A549 (cell line): ENCODE data around the gene PRAC1. TPM values are rescaled to one million over a fixed set of nuclear protein-coding genes. Genes with fewer than 3 reads are reported as not detected.

Source experiments
- ATAC-seq, 2 experiments: fragments of 200-7000 bp in 1 of 2; fragments of >200 bp in 1 of 2; cut with Nextera tagmentation in 1 of 2; cut with Tn5 transposase in 1 of 2; 3 replicates each; pipeline versions ENCODE4 v1.8.0 to v1.9.1; 2018 to 2020; ENCODE audit warnings: mild to moderate bottlenecking in 1 of 2, moderate library complexity in 1 of 2
- CTCF ChIA-PET: fragments of 300-600 bp; sonication (Branson Sonifier 250); formaldehyde crosslinking; extraction: SDS; loops from one replicate; lab custom pipeline; 2021; ENCODE audit warnings: antibody characterized with exemption, inconsistent platforms; lab: Yijun Ruan, JAX
- POLR2A ChIA-PET: fragments of 350-600 bp; formaldehyde crosslinking; extraction: SDS; loops from one replicate; lab custom pipeline; 2021; ENCODE audit warnings: antibody characterized with exemption, inconsistent platforms; lab: Yijun Ruan, JAX
- DNase-seq, 2 experiments: peaks; one replicate each; pipeline versions ENCODE4 v3.0.0 to v3.0.0-alpha.2; 2011 to 2016; ENCODE audit warnings: low read depth in 1 of 2, low spot score in 1 of 2
- FAIRE-seq: peaks from 2 replicates; lab custom pipeline; 2011; peaks lifted over from hg19 to GRCh38; lab: Jason Lieb, UNC
- H3K27ac ChIP-seq, 2 experiments: fragments of >200 bp; sonication (Bioruptor Twin); formaldehyde crosslinking; 3 replicates each; pipeline ENCODE4 v1.5.1; 2016 to 2017
- H3K4me1 ChIP-seq: fragments of >200 bp; sonication (Bioruptor Twin); formaldehyde crosslinking; 3 replicates; pipeline ENCODE4 v1.6.1; 2016
- H3K4me2 ChIP-seq: fragments of >200 bp; sonication (Bioruptor Twin); formaldehyde crosslinking; 3 replicates; pipeline ENCODE4 v1.6.1; 2016
- H3K4me3 ChIP-seq: fragments of >200 bp; sonication (Bioruptor Twin); formaldehyde crosslinking; 3 replicates; pipeline ENCODE4 v1.5.1; 2016
- H3K9me3 ChIP-seq: fragments of >200 bp; sonication (Bioruptor Twin); formaldehyde crosslinking; 3 replicates; pipeline ENCODE4 v1.6.1; 2016
- CBX2 ChIP-seq: fragments of 200-600 bp; sonication (generic); IDR thresholded peaks from 2 replicates; pipeline ENCODE4 v1.6.1; 2016; ENCODE audit warnings: low read depth, mild to moderate bottlenecking, borderline replicate concordance
- CTCF ChIP-seq: fragments of >200 bp; sonication (Bioruptor Twin); formaldehyde crosslinking; IDR thresholded peaks from 3 replicates; pipeline ENCODE4 v1.5.1; 2016
- E2F6 ChIP-seq: IDR thresholded peaks from 2 replicates; pipeline ENCODE4 v1.6.1; 2012; ENCODE audit warnings: low read depth, borderline replicate concordance
- EHF ChIP-seq: fragments of 250-450 bp; sonication (Bioruptor Pico); IDR thresholded peaks from 2 replicates; pipeline ENCODE4 v1.5.0; 2020; ENCODE audit warnings: mild to moderate bottlenecking
- ELK1 ChIP-seq: fragments of 150-350 bp; IDR thresholded peaks from 2 replicates; pipeline ENCODE4 v1.6.1; 2014; ENCODE audit warnings: low read depth, mild to moderate bottlenecking, low read length
- ESRRA ChIP-seq: fragments of 150-350 bp; IDR thresholded peaks from 2 replicates; pipeline ENCODE4 v1.6.1; 2014; ENCODE audit warnings: mild to moderate bottlenecking, low read length, borderline replicate concordance
- FOXS1 ChIP-seq: fragments of 250-450 bp; sonication (Bioruptor Pico); IDR thresholded peaks from 2 replicates; pipeline ENCODE4 v1.5.0; 2020; ENCODE audit warnings: mild to moderate bottlenecking, moderate library complexity
- HDAC2 ChIP-seq: fragments of 200-600 bp; sonication (generic); IDR thresholded peaks from 2 replicates; pipeline ENCODE4 v1.6.1; 2016
- HEYL ChIP-seq: fragments of 250-450 bp; sonication (Bioruptor Pico); IDR thresholded peaks from 2 replicates; pipeline ENCODE4 v1.8.0; 2021; ENCODE audit warnings: mild to moderate bottlenecking, moderate library complexity
- HMGXB4 ChIP-seq: fragments of 250-450 bp; sonication (Bioruptor Pico); IDR thresholded peaks from 2 replicates; pipeline ENCODE4 v1.5.0; 2021; ENCODE audit warnings: mild to moderate bottlenecking, moderate library complexity, borderline replicate concordance
- HOXA7 ChIP-seq: fragments of 250-450 bp; sonication (Bioruptor Pico); IDR thresholded peaks from 2 replicates; pipeline ENCODE4 v1.5.0; 2020; ENCODE audit warnings: mild to moderate bottlenecking, moderate library complexity
- JUNB ChIP-seq: fragments of >200 bp; sonication (Bioruptor Twin); formaldehyde crosslinking; IDR thresholded peaks from 2 replicates; pipeline ENCODE4 v1.6.1; 2016
- PHF8 ChIP-seq: fragments of 200-600 bp; sonication (generic); IDR thresholded peaks from 2 replicates; pipeline ENCODE4 v1.6.1; 2016; ENCODE audit warnings: low read depth, mild to moderate bottlenecking, antibody characterized with exemption, moderate library complexity, borderline replicate concordance
- POLR2A ChIP-seq: IDR thresholded peaks from 2 replicates; pipeline ENCODE4 v1.6.1; 2012; ENCODE audit warnings: mild to moderate bottlenecking, low read length
- RAD21 ChIP-seq, 2 experiments: fragments of >200 bp in 1 of 2; sonication (Bioruptor Twin) in 1 of 2; formaldehyde crosslinking in 1 of 2; IDR thresholded peaks in 1 of 2; conservative IDR thresholded peaks in 1 of 2; 2 replicates in 1 of 2; 3 replicates in 1 of 2; pipeline ENCODE4 v1.6.1; 2012 to 2018; ENCODE audit warnings: inconsistent platforms in 1 of 2
- RARB ChIP-seq: fragments of 250-450 bp; sonication (Bioruptor Pico); IDR thresholded peaks from 2 replicates; pipeline ENCODE4 v1.8.0; 2021; ENCODE audit warnings: mild to moderate bottlenecking, moderate library complexity
- SMC3 ChIP-seq: fragments of >200 bp; sonication (Bioruptor Twin); formaldehyde crosslinking; IDR thresholded peaks from 3 replicates; pipeline ENCODE4 v1.6.1; 2018; ENCODE audit warnings: inconsistent platforms
- TFCP2L1 ChIP-seq: fragments of 250-450 bp; sonication (Bioruptor Pico); IDR thresholded peaks from 2 replicates; pipeline ENCODE4 v1.5.0; 2021; ENCODE audit warnings: mild to moderate bottlenecking
- ZNF302 ChIP-seq: fragments of 250-450 bp; sonication (Bioruptor Pico); IDR thresholded peaks from 2 replicates; pipeline ENCODE4 v1.9.0; 2021; ENCODE audit warnings: inconsistent platforms, mild to moderate bottlenecking, moderate library complexity
- WGBS: methylation state at CpG from one replicate; pipeline ENCODE4 v1.1.6; 2017; ENCODE audit errors: missing lambda C conversion rate; 5-methylcytosine and 5-hydroxymethylcytosine counted together
- polyA plus RNA-seq, 4 experiments: library from polyadenylated mRNA; depleted of rRNA in 3 of 4; stranded (reverse); fragments of >200 nt; fragmentation: RNase III in 1 of 4; extraction: RNeasy Plus Mini Kit Qiagen cat#74134 plus additional on column Dnase treatment in 1 of 4; gene quantifications; 2 replicates in 3 of 4; 3 replicates in 1 of 4; pipeline ENCODE4 v1.2.3, GENCODE V29; 2011 to 2017
- TF ChIP-seq, protein P1 (sequence below): fragments of >200 bp; sonication (Bioruptor Twin); formaldehyde crosslinking; IDR thresholded peaks from 2 replicates; pipeline ENCODE4 v1.6.1; 2016
- TF ChIP-seq, protein P2 (sequence below): fragments of 250-450 bp; sonication (Bioruptor Pico); IDR thresholded peaks from 2 replicates; pipeline ENCODE4 v1.5.0; 2020; ENCODE audit warnings: low read depth, mild to moderate bottlenecking, moderate library complexity
- TF ChIP-seq, protein P3 (sequence below): fragments of 450-650 bp; IDR thresholded peaks from 2 replicates; pipeline ENCODE4 v1.6.1; 2014; ENCODE audit warnings: antibody characterized with exemption

The PRAC1 gene
- polyA plus RNA-seq, 2 of the 4 experiments (the other 2 are of a cell fraction): not detected

DNA sequence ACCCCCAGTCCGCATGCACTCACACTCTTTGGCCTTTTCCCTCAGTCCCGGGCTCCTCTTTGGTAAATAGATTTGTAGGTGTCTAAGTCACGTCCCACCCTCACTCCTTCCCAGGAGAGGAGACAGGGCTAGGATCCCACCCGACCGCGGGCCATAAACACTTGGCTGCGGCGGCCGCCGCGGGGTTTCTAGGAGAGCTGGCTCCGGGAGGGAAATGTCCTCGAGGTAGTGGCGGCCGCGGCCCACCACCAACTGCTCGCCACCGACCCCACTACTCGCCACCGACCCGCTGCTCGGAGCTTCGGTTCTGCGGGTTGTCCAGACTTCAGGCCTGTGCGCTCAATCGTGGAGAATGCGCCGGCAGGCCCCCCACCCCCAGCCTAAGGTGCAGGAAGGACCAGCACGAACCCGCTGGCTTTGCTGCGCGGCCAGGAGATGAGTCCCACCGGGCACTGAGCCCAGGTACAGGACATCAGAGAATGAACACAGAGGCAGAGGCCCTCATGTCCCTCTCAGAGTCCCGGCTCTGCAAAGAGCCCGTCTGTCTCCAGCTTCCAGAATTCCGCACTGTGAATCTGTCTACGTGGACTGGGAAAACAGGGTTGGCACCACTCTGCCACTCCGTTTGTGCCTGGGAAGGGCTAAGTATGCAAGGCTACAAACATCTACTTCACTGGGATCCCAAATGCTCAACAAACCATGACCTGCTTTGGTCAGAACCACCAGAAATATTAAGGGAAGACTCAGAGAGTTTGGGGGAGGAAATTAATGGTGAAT, 3.2 kb upstream of the PRAC1 start:
- FAIRE-seq (no peak), DNase-seq (no peak), ATAC-seq (no peak)
- ChIA-PET CTCF (interaction anchor here (0.6 to 33.0 kb wide), 38 partner anchors 9 to 590 kb away, joined by 3 to 852 read pairs (median 7); partner anchors contain the start of genes CALCOCO2 and TTLL6), POLR2A (interaction anchor here (1.8 kb wide), 1 partner anchor 66 kb away, joined by 7 read pairs; no protein-coding TSS in a partner anchor)
- TF ChIP-seq CBX2 (no peak), FOXS1 (CRISPR knock-in tag) (peak; percentile 99)
- 92% methylated on average over 38 of the region's 38 CpGs for WGBS
- H3K27ac ChIP-seq: no peak overlapping the region
- no peaks in the 10 kb centered on the region for H3K9me3 ChIP-seq
- no peak overlapping the region for H3K4me3 ChIP-seq
- H3K4me1 ChIP-seq: peaks cover 14% of the 10 kb centered on the region
- H3K4me2 ChIP-seq: no peak overlapping the region

GRCh38 chr17:48725004-48725287, 2.6 kb upstream of the PRAC1 start:
- no peak for ATAC-seq
- Histone ChIP-seq H3K4me1 (peaks cover 14% of the 10 kb centered on the region), H3K4me3 (no peak overlapping the region), H3K27ac (0 out of 6 replicates have a peak overlapping the region, but pooled peaks of 1 of the 2 experiments have one; percentile 13), H3K9me3 (no peaks in the 10 kb centered on the region), H3K4me2 (no peak overlapping the region)
- 68% methylated on average over 16 of the region's 16 CpGs for WGBS
- TF ChIP-seq, protein P1, sequence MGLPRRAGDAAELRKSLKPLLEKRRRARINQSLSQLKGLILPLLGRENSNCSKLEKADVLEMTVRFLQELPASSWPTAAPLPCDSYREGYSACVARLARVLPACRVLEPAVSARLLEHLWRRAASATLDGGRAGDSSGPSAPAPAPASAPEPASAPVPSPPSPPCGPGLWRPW: no peak
- TF ChIP-seq HDAC2 (no peak), RARB (CRISPR knock-in tag) (no peak), CBX2 (no peak), E2F6 (no peak), HEYL (CRISPR knock-in tag) (no peak), RAD21 (conservative IDR thresholded peaks at IDR 0.05 in 1 of 2, IDR thresholded peaks at IDR 0.05 in 1 of 2) (no peak), PHF8 (no peak), ESRRA (no peak), EHF (CRISPR knock-in tag) (no peak)
- TF ChIP-seq, protein P2, sequence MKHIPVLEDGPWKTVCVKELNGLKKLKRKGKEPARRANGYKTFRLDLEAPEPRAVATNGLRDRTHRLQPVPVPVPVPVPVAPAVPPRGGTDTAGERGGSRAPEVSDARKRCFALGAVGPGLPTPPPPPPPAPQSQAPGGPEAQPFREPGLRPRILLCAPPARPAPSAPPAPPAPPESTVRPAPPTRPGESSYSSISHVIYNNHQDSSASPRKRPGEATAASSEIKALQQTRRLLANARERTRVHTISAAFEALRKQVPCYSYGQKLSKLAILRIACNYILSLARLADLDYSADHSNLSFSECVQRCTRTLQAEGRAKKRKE (CRISPR knock-in tag): no peak
- ChIA-PET CTCF (interaction anchor here (0.6 to 33.0 kb wide), 39 partner anchors 8 to 591 kb away, joined by 3 to 852 read pairs (median 7); partner anchors contain the start of genes CALCOCO2 and TTLL6), POLR2A (interaction anchor here (0.6 to 1.8 kb wide), 2 partner anchors 66 to 184 kb away, joined by 5 to 7 read pairs; no protein-coding TSS in a partner anchor)
- DNase-seq: no peak
- FAIRE-seq: no peak

DNA sequence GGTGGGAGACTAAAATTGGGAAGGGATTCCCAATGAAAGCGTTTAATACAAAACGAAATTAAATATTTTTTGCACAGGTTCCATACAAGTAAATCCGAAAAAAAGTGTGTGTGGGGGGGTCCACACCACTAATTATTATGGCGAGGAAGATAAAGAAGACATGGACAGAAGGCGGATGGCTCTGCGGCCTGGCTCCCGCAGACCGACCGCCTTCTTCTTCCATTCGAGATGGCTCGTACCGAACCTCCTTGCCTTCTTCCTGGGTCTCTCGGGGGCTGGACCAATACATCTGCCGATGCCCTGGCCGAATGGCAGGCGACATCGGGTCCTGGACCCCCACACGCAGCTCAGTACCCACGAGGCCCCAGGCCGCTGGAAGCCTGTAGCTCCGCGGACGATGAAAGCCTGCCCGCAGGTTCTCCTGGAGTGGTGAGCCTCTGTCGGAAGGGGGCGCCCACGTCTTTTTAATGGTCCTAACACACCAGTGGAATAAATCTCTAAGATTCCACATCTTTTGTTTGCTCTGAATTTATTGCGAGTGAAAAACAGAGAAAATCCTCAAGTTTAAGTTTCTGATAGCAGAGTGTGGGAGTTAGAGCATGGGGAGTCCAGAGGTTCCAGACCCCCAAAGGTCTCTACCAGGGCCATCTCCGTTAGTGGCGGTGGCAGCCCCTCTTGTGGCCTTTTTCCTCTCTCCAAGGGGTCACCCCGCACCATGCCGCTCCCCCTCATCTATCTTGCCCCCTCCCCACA, 2.1 kb upstream of the PRAC1 start:
- ChIA-PET POLR2A (interaction anchor here (0.6 to 1.8 kb wide), 3 partner anchors 67 to 312 kb away, joined by 4 to 7 read pairs (median 5); no protein-coding TSS in a partner anchor), CTCF (interaction anchor here (0.6 to 33.0 kb wide), 65 partner anchors 8 to 534 kb away, joined by 3 to 852 read pairs (median 5); partner anchors contain the start of genes CALCOCO2 and TTLL6)
- WGBS: 36% methylated on average over 32 of the region's 32 CpGs
- TF ChIP-seq ESRRA (no peak), HOXA7 (CRISPR knock-in tag) (no peak), ZNF302 (CRISPR knock-in tag) (no peak), EHF (CRISPR knock-in tag) (no peak), SMC3 (peak; percentile 96), HMGXB4 (CRISPR knock-in tag) (no peak), JUNB (no peak), ELK1 (no peak), CTCF (peak; percentile 94), TFCP2L1 (CRISPR knock-in tag) (no peak), RAD21 (conservative IDR thresholded peaks at IDR 0.05 in 1 of 2, IDR thresholded peaks at IDR 0.05 in 1 of 2) (peak; percentile 98 to 99), POLR2A (no peak)
- TF ChIP-seq, protein P3, sequence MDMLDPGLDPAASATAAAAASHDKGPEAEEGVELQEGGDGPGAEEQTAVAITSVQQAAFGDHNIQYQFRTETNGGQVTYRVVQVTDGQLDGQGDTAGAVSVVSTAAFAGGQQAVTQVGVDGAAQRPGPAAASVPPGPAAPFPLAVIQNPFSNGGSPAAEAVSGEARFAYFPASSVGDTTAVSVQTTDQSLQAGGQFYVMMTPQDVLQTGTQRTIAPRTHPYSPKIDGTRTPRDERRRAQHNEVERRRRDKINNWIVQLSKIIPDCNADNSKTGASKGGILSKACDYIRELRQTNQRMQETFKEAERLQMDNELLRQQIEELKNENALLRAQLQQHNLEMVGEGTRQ: no peak

More for the DNA sequence above, 2.1 kb upstream of the PRAC1 start:
- no peaks in the 10 kb centered on the region for H3K9me3 ChIP-seq
- peak; percentile 67 to 85 for ATAC-seq
- H3K4me3 ChIP-seq: no peak overlapping the region
- peak; percentile 78 for FAIRE-seq
- DNase-seq: peak; percentile 68 to 77
- H3K4me1 ChIP-seq: peaks cover 13% of the 10 kb centered on the region
- H3K4me2 ChIP-seq: peak overlapping the region; percentile 41
- 0 out of 6 replicates have a peak overlapping the region, but pooled peaks of 1 of the 2 experiments have one; percentile 13 for H3K27ac ChIP-seq
